Measurements from ENCODE around the gene HELT.
"Not testable (repeated sequence)": the region's sequence is repeated elsewhere in the genome, so short reads cannot be mapped to it uniquely, and the experiment has no call there.

The HELT gene

DNA sequence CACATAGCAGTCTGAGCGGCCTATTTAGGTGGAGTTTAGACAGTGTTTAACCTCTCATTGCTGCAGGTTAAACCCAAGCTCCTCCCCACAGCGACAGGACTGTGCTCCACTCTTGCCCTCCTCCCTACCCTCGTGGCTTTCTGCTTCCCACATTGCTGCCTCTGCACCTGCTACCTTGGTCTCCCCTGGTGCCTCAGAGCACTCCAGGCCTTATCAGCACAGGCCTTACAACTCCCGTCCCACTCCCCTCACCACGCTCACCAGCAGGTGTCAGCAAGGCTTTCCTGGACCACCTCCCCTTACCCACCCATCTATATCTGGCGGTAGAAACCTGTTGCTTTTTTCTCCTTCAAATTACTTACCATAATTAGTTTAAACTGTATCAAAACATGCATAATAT, 18.6 kb downstream of the HELT start:
- Histone ChIP-seq H3K9me3 (ENCODE audit: control insufficient read depth in 2 of 2, low read length in 2 of 2) (no peaks in the 10 kb centered on the region), H3K27me3 (ENCODE audit: control insufficient read depth in 1 of 2, insufficient read depth in 2 of 2, low read length in 2 of 2) (peaks cover 0 to 6% of the 10 kb centered on the region in 2 donors), H3K27ac (ENCODE audit: low read length) (no peak overlapping the region)

DNA sequence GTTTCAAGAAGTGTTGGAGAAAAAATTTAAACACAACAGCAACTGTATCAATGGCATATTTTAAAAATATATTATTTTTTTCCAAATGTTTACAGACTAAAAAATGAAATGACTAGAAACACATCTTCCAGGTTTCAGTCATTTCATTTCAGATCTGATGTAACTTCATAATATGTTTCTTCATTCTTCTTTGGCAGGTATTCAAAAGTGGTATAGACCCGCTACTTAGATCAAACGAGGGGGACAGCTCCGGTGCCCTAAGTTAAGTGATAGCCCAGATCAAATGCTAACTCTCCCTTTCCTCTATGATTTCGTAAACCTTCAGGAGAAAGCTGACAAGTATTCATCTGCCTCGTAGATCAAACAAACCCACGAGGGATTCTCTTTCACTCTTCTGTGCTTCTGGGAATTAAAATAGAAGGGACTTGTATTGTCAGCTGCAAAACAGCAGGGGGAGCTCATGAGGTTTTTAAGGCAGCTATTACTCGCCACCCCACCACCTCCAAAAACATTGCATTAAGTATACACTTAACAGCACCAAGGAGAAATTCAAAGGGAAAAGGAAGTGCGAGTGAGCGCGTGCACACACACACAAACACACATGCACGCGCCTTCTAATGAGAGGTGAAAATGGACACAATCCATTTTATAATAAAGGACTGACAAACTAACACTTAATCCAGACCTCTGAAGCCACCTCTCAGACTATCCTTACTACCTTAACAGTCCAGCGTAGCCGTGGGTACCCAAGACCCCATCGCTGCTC, 21.4 kb downstream of the HELT start:
- Histone ChIP-seq H3K27me3 (ENCODE audit: control insufficient read depth in 1 of 2, insufficient read depth in 2 of 2, low read length in 2 of 2) (peaks cover 0 to 3% of the 10 kb centered on the region in 2 donors), H3K4me3 (ENCODE audit: low read length in 2 of 2) (peak overlapping the region; percentile 29 to 44), H3K27ac (ENCODE audit: low read length) (no peak overlapping the region), H3K4me1 (ENCODE audit: control insufficient read depth, insufficient read depth, low read length) (no peaks in the 10 kb centered on the region), H3K36me3 (ENCODE audit: control insufficient read depth in 2 of 2, insufficient read depth in 2 of 2, low read length in 2 of 2) (no peaks in the 10 kb centered on the region), H3K9ac (ENCODE audit: low read length in 2 of 2) (peak overlapping the region in 1 of 2 donors; percentile 29), H3K9me3 (ENCODE audit: control insufficient read depth in 2 of 2, low read length in 2 of 2) (no peaks in the 10 kb centered on the region)

More for the DNA sequence above, 18.6 kb downstream of the HELT start:
- no peak overlapping the region for H3K9ac ChIP-seq (ENCODE audit: low read length in 2 of 2)
- no peak overlapping the region for H3K4me3 ChIP-seq (ENCODE audit: low read length in 2 of 2)
- H3K4me1 ChIP-seq (ENCODE audit: control insufficient read depth, insufficient read depth, low read length), result no peaks in the 10 kb centered on the region
- no peaks in the 10 kb centered on the region for H3K36me3 ChIP-seq (ENCODE audit: control insufficient read depth in 2 of 2, insufficient read depth in 2 of 2, low read length in 2 of 2)

DNA sequence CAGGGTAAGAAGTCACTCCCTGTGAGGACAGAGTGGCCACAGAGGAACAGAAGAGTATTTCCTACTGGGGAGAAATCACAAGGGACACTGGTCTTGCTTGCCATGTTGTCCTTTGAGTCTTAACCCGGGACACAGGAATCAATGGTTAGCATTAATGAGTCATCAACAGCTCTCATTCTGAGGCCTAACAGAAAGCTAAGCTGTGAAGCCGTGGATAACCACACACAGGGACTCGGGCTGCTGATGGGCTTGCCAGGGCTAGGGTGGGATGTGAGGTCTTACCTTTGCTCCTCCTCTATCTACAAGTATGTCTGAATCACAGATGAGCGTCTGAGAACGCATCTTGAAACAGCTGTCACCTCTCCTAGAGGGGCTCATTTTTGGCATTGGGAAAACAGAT, 22.2 kb downstream of the HELT start:
- H3K36me3 ChIP-seq (ENCODE audit: control insufficient read depth in 2 of 2, insufficient read depth in 2 of 2, low read length in 2 of 2), result no peaks in the 10 kb centered on the region
- no peaks in the 10 kb centered on the region for H3K4me1 ChIP-seq (ENCODE audit: control insufficient read depth, insufficient read depth, low read length)
- no peak overlapping the region for H3K9ac ChIP-seq (ENCODE audit: low read length in 2 of 2)
- H3K4me3 ChIP-seq (ENCODE audit: low read length in 2 of 2), result no peak overlapping the region
- H3K9me3 ChIP-seq (ENCODE audit: control insufficient read depth in 2 of 2, low read length in 2 of 2), result no peaks in the 10 kb centered on the region
- no peak overlapping the region for H3K27ac ChIP-seq (ENCODE audit: low read length)
- peaks cover 0 to 3% of the 10 kb centered on the region in 2 donors for H3K27me3 ChIP-seq (ENCODE audit: control insufficient read depth in 1 of 2, insufficient read depth in 2 of 2, low read length in 2 of 2)

DNA sequence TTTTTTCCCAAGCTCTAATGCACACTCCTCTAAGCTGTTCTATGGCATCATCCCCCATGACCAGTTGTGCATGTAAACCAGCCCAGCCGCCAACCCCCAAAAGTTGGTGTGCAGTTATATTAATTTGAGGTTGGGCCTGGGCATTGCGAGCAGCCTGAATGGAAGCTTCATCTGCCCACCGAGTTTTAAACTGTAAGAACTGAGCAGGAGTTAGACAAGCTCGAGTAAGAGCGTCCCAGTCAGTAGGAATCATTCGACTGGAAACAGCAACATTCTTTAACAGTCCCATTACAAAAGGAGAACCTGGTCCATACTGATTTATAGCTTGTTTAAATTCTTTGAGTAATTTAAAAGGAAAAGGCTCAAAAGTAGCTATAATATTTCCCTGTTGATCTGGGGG, 32.0 kb downstream of the HELT start:
- H3K9me3 ChIP-seq (ENCODE audit: control insufficient read depth in 2 of 2, low read length in 2 of 2); H3K9ac ChIP-seq (ENCODE audit: low read length in 2 of 2); H3K4me1 ChIP-seq (ENCODE audit: control insufficient read depth, insufficient read depth, low read length); H3K36me3 ChIP-seq (ENCODE audit: control insufficient read depth in 2 of 2, insufficient read depth in 2 of 2, low read length in 2 of 2); H3K27ac ChIP-seq (ENCODE audit: low read length); H3K4me3 ChIP-seq (ENCODE audit: low read length in 2 of 2); H3K27me3 ChIP-seq (ENCODE audit: control insufficient read depth in 1 of 2, insufficient read depth in 2 of 2, low read length in 2 of 2): not testable (repeated sequence)

DNA sequence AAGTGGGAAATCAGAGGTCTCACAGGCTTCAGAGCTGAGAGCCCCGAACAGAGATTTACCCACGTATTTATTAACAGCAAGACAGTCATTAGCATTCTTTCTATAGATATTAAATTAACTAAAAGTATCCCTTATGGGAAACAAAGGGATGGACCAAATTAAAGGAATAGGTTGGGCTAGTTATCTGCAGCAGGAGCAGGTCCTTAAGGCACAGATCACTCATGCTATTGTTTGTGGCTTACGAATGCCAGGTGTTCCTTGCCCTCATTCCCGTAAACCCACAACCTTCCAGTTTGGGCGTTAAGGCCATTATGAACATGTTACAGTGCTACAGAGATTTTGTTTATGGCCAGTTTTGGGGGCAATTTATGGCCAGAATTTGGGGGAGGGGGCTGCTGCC, 33.0 kb downstream of the HELT start:
- H3K27me3 ChIP-seq (ENCODE audit: control insufficient read depth in 1 of 2, insufficient read depth in 2 of 2, low read length in 2 of 2); H3K9me3 ChIP-seq (ENCODE audit: control insufficient read depth in 2 of 2, low read length in 2 of 2); H3K9ac ChIP-seq (ENCODE audit: low read length in 2 of 2); H3K4me3 ChIP-seq (ENCODE audit: low read length in 2 of 2); H3K27ac ChIP-seq (ENCODE audit: low read length); H3K4me1 ChIP-seq (ENCODE audit: control insufficient read depth, insufficient read depth, low read length); H3K36me3 ChIP-seq (ENCODE audit: control insufficient read depth in 2 of 2, insufficient read depth in 2 of 2, low read length in 2 of 2): not testable (repeated sequence)

DNA sequence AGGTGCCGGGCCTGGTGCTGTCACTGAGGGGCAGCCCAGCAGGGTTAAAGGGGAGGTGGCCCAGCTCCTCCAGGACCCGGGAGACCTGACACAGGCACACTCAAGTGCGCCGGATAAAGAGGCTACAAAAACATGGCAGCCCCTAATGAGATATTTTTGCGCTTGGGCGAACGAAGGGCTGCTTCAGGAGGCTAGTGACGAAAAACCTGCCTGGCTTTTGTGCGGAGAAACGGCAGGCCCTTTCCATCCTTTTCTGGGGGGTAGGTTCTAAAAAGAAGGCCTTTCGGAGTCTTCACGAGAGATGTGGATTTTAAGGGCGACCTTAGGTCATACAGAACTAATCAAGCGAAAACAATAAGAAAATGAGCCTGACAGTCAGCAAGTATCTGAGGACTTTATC, 35.5 kb downstream of the HELT start:
- Histone ChIP-seq H3K4me3 (ENCODE audit: low read length in 2 of 2) (no peak overlapping the region), H3K9me3 (ENCODE audit: control insufficient read depth in 2 of 2, low read length in 2 of 2) (no peaks in the 10 kb centered on the region), H3K4me1 (ENCODE audit: control insufficient read depth, insufficient read depth, low read length) (no peaks in the 10 kb centered on the region), H3K9ac (ENCODE audit: low read length in 2 of 2) (no peak overlapping the region), H3K27ac (ENCODE audit: low read length) (no peak overlapping the region), H3K36me3 (ENCODE audit: control insufficient read depth in 2 of 2, insufficient read depth in 2 of 2, low read length in 2 of 2) (no peaks in the 10 kb centered on the region), H3K27me3 (ENCODE audit: control insufficient read depth in 1 of 2, insufficient read depth in 2 of 2, low read length in 2 of 2) (no peaks in the 10 kb centered on the region)

DNA sequence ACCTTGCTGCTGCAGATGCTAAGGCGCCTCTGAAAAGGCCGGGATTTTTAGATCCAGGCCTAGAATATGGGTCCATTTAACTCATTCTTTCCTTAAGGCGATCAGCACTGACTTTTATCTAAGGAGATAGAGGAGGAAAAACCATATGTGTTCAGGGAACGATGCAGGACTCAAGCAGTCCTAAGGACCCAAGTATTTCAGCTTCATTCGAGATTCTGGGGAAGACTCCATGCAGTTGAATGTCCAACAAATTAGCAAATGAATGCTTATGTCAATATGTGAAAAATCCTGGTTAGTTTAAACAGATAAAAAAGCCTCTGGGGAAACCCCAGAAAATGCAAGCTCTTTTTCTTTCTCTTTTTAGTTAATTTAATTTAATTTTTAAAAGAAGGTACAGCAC, 36.0 kb downstream of the HELT start:
- H3K27ac ChIP-seq (ENCODE audit: low read length), result no peak overlapping the region
- H3K4me1 ChIP-seq (ENCODE audit: control insufficient read depth, insufficient read depth, low read length), result no peaks in the 10 kb centered on the region
- no peak overlapping the region for H3K9ac ChIP-seq (ENCODE audit: low read length in 2 of 2)
- no peaks in the 10 kb centered on the region for H3K36me3 ChIP-seq (ENCODE audit: control insufficient read depth in 2 of 2, insufficient read depth in 2 of 2, low read length in 2 of 2)
- H3K9me3 ChIP-seq (ENCODE audit: control insufficient read depth in 2 of 2, low read length in 2 of 2), result no peaks in the 10 kb centered on the region
- no peaks in the 10 kb centered on the region for H3K27me3 ChIP-seq (ENCODE audit: control insufficient read depth in 1 of 2, insufficient read depth in 2 of 2, low read length in 2 of 2)
- no peak overlapping the region for H3K4me3 ChIP-seq (ENCODE audit: low read length in 2 of 2)

DNA sequence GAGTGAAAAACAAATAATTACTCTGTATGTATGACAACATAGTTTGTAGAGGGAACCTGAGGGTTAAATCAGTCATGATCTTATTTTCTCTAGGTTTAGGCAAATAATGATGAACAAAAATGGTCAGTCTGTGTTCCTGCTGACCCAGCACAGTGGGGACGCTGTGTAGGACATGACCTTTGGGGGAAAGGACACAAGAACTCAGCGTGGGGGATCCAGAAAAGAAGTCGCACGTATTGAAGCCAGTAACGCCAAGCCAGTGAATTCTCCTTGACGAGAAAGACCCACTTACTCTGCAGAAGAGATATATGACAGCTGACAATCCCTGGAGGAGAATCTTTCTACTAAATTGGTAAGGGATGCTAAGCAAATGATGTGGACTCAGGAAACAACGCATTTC, 36.6 kb downstream of the HELT start:
- Histone ChIP-seq H3K9ac (ENCODE audit: low read length in 2 of 2) (no peak overlapping the region), H3K27me3 (ENCODE audit: control insufficient read depth in 1 of 2, insufficient read depth in 2 of 2, low read length in 2 of 2) (no peaks in the 10 kb centered on the region), H3K4me1 (ENCODE audit: control insufficient read depth, insufficient read depth, low read length) (no peaks in the 10 kb centered on the region), H3K9me3 (ENCODE audit: control insufficient read depth in 2 of 2, low read length in 2 of 2) (no peaks in the 10 kb centered on the region), H3K27ac (ENCODE audit: low read length) (no peak overlapping the region), H3K4me3 (ENCODE audit: low read length in 2 of 2) (no peak overlapping the region), H3K36me3 (ENCODE audit: control insufficient read depth in 2 of 2, insufficient read depth in 2 of 2, low read length in 2 of 2) (no peaks in the 10 kb centered on the region)

DNA sequence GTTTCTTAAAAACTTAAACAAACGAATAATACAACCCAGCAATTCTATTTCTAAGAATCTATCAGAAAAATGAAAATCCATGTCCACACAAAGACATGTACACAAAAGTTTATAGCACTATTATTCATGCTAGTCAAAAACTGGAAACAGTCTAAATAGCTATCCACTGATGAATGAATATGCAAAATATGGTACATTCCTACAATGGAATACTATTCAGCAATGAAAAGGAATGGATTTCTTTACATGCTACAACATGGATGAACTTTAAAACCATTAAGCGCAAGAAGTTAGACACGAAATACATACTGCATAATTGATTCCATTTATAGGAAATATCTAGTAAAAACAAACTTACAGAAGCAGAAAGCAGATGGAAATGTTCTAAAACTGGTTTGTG, 43.3 kb downstream of the HELT start:
- Histone ChIP-seq H3K36me3 (ENCODE audit: control insufficient read depth in 2 of 2, insufficient read depth in 2 of 2, low read length in 2 of 2) (no peaks in the 10 kb centered on the region), H3K27me3 (ENCODE audit: control insufficient read depth in 1 of 2, insufficient read depth in 2 of 2, low read length in 2 of 2) (peaks cover 0 to 2% of the 10 kb centered on the region in 2 donors), H3K4me3 (ENCODE audit: low read length in 2 of 2) (no peak overlapping the region), H3K4me1 (ENCODE audit: control insufficient read depth, insufficient read depth, low read length) (no peaks in the 10 kb centered on the region), H3K27ac (ENCODE audit: low read length) (no peak overlapping the region), H3K9me3 (ENCODE audit: control insufficient read depth in 2 of 2, low read length in 2 of 2) (no peaks in the 10 kb centered on the region), H3K9ac (ENCODE audit: low read length in 2 of 2) (no peak overlapping the region)

DNA sequence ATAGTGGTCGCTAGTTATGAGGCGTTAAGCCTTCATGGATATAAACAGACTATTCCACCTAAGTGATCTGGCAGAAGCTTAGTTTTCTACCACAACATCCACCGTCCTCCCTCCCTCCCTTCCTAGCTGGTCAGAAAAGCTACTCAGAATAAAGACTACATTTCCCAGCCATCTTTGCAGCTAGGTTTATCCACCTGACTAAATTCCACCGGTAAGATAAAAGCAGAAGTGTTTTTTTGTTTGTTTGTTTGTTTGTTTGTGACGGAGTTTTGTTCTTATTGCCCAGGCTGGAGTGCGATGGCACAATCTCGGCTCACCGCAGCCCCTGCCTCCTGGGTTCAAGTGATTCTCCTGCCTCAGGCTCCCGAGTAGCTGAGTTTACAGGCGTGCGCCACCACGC, 44.3 kb downstream of the HELT start:
- Histone ChIP-seq H3K9ac (ENCODE audit: low read length in 2 of 2) (no peak overlapping the region), H3K27me3 (ENCODE audit: control insufficient read depth in 1 of 2, insufficient read depth in 2 of 2, low read length in 2 of 2) (peaks cover 0 to 2% of the 10 kb centered on the region in 2 donors), H3K36me3 (ENCODE audit: control insufficient read depth in 2 of 2, insufficient read depth in 2 of 2, low read length in 2 of 2) (no peaks in the 10 kb centered on the region), H3K4me1 (ENCODE audit: control insufficient read depth, insufficient read depth, low read length) (no peaks in the 10 kb centered on the region), H3K9me3 (ENCODE audit: control insufficient read depth in 2 of 2, low read length in 2 of 2) (no peaks in the 10 kb centered on the region), H3K27ac (ENCODE audit: low read length) (no peak overlapping the region), H3K4me3 (ENCODE audit: low read length in 2 of 2) (no peak overlapping the region)

DNA sequence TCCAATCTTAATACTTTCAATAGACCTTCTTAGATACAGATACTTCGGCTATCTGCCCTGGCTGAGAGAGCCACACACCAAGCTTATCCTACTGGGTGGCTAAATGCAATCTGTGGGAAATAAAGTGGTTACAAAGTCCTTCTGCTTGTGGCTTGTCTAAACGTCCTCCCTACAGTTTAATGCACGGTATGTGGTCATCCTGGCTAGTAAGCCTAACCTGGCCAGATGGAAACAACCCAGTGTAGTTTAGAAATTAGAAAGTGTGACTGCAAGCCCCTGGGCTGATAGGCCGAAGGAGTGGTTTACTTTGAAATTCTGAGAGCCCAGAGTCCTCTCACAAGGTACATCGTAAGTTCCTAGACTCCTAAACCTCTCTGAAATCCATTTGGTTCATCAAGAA, 47.9 kb downstream of the HELT start:
- no peak overlapping the region for H3K9ac ChIP-seq (ENCODE audit: low read length in 2 of 2)
- H3K27me3 ChIP-seq (ENCODE audit: control insufficient read depth in 1 of 2, insufficient read depth in 2 of 2, low read length in 2 of 2), result peaks cover 0 to 2% of the 10 kb centered on the region in 2 donors
- no peaks in the 10 kb centered on the region for H3K9me3 ChIP-seq (ENCODE audit: control insufficient read depth in 2 of 2, low read length in 2 of 2)
- no peaks in the 10 kb centered on the region for H3K4me1 ChIP-seq (ENCODE audit: control insufficient read depth, insufficient read depth, low read length)
- H3K27ac ChIP-seq (ENCODE audit: low read length), result no peak overlapping the region
- H3K4me3 ChIP-seq (ENCODE audit: low read length in 2 of 2), result no peak overlapping the region
- no peaks in the 10 kb centered on the region for H3K36me3 ChIP-seq (ENCODE audit: control insufficient read depth in 2 of 2, insufficient read depth in 2 of 2, low read length in 2 of 2)
